ENCODE results near the gene TTC28.

- no peak for TF ChIP-seq CTCF (IDR thresholded peaks at IDR 0.05; ENCODE audit: insufficient read depth, low read length, poor library complexity, severe bottlenecking)
- no peak for TF ChIP-seq EZH2phosphoT487 (conservative IDR thresholded peaks at IDR 0.05; ENCODE audit: low read length)
Measured at GRCh38 chr22:27961680-27962079, 718.0 kb downstream of the TTC28 start.

Measured in SU-DHL-6 (cell line).